RPMI7951 (cell line): ENCODE measurements around the gene FNDC1. TPM values are rescaled to one million over a fixed set of nuclear protein-coding genes. Genes with fewer than 3 reads are reported as not detected.

Experiments
- DNase-seq: peaks from one replicate; pipeline ENCODE4 v3.0.0-alpha.2; 2012; ENCODE audit warnings: low read depth
- total RNA-seq: library from RNA; depleted of rRNA; stranded (reverse); fragments of >200 nt; shearing (Covaris generic); gene quantifications from 2 replicates; pipeline ENCODE4 v1.2.3, GENCODE V29; 2014

Gene FNDC1
- total RNA-seq, 1 experiment from 2014 or later: not detected

DNA sequence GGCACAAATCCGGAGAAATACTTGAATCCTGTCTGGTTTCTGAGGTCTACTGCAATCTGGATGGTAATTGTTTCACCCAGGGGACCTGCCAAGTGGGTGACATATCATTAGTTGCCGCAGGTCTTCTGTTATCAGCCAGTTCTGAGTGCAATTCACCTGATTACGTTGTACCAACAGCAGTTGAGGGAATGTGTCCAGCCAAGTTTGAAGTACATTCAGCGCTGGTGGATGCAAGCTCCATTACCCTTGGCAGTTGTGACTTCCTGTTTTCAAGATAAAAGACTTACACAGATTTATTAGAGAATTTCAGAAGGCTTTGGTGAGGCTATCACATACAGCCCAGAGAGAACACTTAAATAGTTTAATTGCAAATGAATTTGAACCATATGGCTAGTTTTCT is 42.8 kb downstream of the FNDC1 start:
- DNase-seq: no peak

DNA sequence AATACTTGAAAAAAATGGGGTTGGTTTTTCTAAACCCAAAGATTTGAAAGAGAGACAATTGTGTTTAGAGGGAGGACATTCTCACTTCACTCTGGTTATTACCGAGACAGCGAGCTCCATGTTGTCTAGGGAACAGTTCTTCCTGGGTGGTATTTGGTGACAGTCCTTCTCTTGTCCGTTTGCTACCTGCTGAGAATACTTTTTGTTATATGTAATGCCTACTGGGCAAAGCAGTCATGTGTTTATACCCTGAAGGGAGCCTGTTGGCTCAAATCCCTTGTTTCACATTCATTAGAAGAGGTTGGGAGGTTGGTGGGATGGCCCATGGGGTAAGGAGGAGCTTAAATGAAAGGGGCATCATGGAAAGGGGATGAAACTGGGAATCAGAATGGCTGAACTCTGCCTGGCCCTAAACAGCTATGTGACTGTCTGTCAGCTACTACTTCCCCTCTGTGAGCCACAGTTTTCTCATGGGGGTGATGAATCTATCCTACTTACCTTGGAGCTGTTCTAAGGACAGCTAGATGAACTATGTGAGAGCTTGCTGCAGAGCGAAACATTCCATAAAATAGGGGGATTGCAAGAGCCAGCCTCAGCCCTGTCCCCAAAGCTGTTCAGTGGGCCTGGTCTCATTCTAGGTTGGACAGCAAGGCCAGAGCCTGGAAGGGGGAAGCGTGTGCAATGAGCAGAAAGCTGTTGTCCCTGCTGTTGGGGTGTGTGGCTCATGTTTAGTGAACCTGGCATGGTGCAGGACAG is 43.5 kb downstream of the FNDC1 start:
- no peak for DNase-seq

DNA sequence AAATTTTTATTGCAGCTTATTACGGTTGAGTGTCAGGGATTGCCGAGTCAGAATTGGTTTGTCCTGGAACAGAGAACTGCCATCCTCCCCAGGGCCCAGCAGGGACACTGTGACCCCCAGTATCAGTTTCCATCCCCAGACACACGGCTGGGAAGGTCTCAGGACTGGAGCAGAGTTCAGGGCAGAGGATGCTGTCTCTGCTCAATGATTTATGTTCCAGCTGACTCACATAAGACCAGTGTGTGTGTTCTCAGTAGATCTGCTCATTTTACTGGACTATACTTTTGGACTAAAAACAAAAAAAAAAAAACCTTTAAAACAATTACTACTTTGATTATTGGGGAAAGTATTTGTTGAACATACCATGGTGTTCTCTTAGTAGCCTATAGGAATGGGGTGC is 44.2 kb downstream of the FNDC1 start:
- DNase-seq: peak; percentile 28

DNA sequence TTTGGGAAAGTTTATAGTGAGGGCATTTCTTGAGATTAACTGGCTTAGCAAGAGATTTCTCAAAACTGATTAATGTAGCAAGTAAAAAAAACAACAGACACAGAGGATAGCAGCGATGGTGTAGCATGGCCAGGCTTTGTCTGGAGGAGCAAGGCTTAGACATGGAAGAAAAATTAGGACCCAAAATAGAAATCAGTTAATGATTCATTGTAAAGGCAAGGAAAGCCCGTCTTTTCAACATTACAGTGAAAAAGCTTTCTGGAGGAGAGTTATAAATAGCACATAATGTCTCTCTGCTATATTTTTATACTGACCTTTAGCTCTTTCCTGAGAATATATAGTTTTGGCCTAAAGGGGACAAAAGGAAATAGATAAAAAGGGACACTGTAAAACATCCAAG is 45.1 kb downstream of the FNDC1 start:
- DNase-seq: no peak

DNA sequence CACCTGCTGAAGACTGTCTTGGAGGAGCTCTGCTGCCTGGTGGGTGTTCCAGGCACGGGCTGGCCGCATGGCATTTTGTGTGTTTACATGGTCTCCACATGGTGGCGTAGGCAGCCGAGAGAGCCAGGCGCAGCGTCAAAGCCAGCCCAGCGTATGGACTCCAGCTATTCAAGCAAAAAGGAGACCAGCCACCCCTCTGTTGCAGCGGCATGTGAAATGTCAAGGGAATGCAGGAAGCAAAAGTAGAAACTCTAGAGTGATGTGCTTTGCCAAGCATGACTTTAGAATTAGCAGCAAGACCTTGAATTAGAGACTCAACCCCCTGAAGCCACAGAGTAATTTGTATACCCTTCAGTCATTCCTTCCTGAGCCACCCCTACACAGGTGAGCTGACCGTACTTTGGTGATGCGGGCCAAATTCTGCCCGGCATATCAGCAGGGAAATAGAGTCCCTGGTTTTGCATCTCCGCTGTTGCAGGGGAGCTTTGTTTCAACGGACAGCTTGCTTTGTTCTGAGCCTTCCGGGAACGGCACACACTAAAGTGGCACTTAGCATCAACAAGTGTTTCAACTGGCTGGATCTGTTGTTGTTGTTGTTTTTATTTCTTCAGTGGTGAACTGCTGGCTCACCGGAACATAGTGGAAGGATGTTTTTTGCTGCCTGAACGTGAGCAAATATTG is 48.5 kb downstream of the FNDC1 start:
- DNase-seq: peak; percentile 37

DNA sequence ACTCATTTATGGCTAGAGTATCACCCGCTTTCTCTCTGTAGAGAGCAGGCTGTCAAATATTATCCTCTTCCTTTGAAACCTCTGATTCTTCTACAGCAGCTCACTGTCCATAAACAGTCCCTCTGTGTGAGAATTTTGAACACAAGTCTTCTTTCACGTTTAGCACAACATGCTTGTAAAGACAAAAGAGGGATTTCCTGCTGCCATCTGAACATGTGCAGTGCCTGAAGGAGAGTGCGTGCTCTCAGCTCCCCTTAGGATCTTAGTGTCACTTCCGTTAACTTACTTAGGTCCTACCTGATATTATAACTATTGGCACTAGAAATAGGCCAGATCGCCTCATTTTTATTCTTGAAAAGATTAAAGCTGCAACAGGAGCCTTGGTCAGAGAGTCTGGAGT is 50.9 kb downstream of the FNDC1 start:
- no peak for DNase-seq

DNA sequence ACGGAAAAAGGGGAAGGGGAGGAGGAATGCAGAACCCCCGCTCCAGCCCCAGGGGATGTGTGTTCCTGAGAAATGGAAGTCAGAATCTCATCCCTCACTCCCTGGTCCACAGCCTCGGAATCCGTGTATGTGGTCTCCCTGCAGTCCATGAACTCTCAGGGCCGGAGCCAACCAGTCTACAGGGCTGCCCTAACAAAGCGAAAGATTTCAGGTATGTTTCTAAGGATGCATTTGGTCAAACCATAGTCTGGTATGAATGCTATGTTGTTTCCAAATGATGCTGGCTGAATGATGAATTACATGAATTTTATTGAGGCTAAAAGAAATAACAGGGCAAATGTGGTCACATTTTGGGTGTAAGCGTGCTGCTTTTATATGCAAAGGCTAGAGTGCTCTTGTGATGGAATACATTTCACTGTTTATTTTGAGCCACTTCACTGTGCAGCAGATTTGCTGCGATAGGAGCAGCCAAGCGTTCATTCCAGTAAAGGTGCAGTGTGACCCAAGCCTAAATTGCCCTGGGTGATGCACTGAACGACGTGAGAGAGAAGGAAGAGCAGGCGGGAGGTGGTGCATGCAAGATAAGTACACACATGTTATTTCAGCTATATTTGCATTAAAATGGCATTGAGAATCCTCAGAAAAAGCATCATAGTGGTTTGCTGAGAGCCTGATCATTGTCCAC is 52.4 kb downstream of the FNDC1 start:
- DNase-seq: no peak

DNA sequence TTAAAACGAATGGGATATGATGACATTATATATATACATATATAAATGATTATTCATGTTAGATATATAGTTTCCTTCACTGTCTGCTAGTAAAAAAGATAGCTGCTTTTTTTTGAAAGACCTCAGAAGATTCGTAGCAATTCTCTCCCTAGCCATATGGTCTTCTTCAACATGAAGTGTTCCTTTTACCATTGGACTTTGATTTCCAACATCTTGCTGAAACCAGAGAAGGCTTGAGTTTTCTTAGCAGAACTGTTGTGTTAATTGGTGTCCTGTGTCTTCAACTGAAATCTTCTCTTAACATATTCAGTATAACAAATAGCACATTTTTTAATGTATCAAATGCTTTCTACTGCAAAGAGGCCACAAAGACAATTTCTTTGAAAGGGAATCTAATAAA is 55.3 kb downstream of the FNDC1 start:
- no peak for DNase-seq

DNA sequence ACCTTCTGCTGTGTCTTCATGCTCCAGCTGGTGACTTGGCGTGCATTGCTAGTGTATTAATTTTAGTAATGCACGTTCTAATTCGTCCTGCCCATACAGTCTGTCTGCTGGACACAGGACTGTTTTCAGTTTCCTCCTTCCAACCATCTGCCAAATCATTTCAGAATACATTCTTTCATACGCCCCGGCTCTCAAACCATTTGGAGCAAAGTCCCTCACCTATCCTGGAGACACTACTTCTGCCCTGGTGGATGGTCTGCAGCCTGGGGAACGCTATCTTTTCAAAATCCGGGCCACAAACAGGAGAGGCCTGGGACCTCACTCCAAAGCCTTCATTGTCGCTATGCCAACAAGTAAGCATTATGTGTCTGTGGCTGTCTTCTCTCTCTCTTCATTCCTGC is 60.5 kb downstream of the FNDC1 start:
- DNase-seq: no peak

DNA sequence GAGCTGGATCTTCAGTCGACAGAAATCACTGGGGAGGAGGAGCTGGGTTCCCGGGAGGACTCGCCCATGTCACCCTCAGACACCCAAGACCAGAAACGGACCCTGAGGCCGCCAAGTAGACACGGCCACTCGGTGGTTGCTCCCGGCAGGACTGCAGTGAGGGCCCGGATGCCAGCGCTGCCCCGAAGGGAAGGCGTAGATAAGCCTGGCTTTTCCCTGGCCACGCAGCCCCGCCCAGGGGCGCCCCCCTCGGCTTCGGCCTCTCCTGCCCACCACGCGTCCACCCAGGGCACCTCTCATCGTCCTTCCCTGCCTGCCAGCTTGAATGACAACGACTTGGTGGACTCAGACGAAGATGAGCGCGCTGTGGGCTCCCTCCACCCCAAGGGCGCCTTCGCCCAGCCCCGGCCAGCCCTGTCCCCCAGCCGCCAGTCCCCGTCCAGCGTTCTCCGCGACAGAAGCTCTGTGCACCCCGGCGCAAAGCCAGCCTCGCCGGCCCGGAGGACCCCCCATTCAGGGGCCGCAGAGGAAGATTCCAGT is 63.0 kb downstream of the FNDC1 start:
- no peak for DNase-seq

DNA sequence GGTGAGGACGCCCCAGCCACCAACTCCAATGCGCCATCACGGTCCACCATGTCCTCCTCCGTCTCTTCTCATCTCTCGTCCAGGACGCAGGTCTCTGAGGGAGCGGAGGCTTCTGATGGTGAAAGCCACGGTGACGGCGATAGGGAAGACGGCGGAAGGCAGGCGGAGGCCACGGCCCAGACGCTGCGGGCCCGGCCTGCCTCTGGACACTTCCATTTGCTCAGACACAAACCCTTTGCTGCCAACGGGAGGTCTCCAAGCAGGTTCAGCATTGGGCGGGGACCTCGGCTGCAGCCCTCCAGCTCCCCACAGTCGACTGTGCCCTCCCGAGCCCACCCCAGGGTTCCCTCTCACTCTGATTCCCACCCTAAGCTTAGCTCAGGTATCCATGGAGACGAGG is 63.6 kb downstream of the FNDC1 start:
- DNase-seq: no peak

DNA sequence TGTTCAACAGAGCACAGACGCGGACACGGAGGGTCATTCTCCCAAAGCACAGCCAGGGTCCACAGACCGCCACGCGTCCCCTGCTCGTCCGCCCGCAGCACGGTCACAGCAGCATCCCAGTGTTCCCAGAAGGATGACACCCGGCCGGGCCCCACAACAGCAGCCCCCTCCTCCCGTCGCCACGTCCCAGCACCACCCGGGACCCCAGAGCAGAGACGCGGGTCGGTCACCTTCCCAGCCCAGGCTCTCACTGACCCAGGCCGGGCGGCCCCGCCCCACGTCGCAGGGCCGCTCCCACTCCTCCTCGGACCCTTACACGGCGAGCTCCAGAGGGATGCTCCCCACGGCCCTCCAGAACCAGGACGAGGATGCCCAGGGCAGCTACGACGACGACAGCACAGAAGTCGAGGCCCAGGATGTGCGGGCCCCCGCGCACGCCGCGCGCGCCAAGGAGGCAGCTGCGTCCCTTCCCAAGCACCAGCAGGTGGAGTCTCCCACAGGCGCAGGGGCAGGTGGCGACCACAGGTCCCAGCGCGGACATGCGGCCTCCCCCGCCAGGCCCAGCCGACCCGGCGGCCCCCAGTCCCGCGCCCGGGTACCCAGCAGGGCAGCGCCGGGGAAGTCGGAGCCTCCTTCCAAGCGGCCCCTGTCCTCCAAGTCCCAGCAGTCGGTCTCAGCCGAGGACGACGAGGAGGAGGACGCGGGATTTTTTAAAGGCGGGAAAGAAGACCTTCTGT is 64.3 kb downstream of the FNDC1 start:
- no peak for DNase-seq

DNA sequence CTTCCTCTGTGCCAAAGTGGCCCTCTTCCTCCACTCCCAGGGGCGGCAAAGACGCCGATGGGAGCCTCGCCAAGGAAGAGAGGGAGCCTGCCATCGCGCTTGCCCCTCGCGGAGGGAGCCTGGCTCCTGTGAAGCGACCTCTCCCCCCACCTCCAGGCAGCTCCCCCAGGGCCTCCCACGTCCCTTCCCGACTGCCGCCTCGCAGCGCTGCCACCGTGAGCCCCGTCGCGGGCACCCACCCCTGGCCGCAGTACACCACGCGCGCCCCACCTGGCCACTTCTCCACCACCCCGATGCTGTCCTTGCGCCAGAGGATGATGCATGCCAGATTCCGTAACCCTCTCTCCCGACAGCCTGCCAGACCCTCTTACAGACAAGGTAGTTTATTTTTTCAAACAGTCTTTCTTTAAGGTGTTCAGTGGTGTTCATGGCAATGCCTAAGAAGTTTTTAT is 64.9 kb downstream of the FNDC1 start:
- no peak for DNase-seq

DNA sequence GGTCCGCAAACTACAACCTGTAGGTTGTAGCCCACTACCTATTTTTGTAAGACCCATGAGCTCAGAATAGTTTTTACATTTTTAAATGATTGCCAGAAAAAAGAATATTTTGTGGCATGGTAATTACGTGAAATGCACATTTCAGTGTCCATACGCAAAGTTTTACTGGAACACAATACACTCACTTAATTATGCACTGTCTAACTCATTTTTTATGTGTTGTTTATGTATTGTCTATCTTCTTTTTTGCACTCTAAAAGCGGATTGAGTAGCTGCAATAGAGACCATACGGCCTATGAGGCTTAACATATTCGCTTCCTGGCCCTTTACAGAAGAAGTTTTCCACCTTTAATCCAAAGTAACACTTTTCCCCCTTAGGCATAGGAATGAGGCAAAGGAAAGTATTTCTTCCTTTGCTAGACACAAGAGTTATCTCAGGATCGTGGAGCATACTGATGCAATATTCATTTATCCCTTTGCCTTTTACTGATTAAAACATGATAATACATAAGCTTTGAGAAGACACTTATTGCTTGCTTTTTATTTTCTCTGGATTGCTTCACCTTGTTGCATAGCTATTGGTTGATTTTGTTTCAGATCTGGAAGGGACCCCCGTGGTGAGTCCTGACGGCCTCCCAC is 69.8 kb downstream of the FNDC1 start:
- no peak for DNase-seq

DNA sequence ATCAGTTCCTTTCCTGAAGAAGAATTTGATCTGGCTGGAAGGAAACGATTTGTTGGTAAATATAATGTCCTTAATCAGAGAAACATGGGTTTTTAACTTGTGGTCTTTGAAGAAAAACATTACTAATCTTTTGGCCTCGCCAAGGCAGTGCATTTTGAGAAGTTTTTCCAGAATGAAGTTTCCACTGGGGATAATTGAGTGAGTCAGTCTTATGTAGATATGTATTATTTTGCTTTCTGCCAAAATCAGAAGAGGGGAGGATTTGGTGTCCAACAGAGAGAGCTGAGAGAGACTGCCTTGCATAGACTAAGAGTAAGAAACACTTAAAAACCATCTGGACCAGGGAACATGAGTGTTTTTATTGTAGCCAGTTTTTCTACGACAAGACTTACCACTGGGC is 79.9 kb downstream of the FNDC1 start:
- no peak for DNase-seq

DNA sequence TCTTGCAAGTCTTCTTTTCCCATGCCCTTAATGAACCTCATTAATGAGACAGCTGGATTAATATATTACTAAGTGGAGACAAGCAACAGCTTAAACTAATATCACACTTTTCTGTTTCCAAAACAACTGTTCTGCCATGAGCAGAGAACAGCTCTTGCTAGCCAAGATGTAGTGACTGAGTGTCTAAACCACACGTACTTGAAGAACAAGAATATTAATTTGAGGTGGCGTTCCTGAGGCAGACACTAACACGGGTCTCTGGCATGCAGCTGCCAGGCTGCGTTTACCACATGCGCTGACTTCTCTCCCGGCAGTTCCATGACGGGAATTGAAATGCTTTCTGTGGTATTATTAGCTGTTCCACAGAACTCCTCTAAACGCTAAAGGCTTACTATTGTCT is 80.6 kb downstream of the FNDC1 start:
- no peak for DNase-seq

DNA sequence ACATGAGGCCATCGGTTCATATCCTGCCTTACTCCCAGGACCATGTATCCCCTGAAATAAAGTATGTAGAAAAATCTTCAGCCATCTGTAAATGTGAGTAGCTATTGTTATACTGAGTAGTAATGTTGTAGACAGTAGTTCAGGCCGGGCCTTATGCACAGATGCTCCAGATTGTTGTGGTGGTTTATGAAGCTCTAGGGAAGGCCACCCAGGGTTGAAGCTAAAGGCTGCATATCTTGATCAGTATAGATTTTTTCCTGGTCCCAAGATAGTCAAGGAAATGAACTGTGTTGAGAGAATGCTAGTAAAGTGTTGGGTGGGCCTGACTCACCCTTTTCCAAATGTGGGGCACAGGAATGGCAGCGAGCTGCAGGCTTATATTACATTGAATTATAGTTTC is 81.4 kb downstream of the FNDC1 start:
- DNase-seq: no peak

DNA sequence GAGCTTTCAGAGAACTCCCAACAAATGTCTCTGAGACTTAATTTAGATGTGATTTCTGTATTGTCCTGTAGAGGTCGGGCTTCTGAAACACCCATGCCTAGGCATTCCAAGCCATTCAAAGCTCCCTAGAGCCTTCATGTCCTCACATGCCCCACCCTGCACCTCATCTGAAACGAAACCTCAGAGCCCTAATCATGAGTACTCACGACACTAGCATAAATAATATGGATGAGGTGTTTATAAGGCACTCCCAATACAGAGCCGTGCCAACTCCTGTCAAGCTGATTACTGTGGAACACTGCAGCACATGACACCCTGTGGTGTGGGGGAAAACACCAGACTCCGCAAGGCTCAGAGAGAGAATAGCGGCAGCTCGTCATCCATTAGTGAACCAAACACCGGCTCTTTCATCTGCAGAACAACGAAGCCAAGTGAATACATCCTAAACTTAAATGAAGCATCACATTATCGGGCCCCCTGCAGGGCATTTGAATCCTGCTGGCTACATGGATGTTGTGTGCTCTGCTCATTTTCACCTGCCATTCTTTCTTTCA is 83.8 kb downstream of the FNDC1 start:
- peak; percentile 72 for DNase-seq

DNA sequence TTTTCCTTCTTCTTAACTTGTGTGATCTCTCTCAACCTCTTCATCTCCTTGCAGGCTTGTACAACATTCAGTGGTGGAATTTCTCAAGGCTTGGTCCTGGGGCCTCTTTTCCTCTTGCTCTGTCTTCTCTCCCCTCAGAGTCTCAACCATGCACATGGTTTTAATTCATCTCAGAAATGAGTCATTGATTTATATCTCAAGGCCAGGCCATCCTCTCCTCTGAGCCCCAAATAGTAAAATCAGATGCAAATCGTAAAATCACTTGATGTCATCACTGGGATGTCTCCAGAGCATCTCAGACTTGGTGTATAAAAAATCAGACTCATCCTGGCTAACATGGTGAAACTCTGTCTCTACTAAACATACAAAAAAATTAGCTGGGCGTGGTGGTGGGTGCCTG is 85.0 kb downstream of the FNDC1 start:
- peak; percentile 60 for DNase-seq

DNA sequence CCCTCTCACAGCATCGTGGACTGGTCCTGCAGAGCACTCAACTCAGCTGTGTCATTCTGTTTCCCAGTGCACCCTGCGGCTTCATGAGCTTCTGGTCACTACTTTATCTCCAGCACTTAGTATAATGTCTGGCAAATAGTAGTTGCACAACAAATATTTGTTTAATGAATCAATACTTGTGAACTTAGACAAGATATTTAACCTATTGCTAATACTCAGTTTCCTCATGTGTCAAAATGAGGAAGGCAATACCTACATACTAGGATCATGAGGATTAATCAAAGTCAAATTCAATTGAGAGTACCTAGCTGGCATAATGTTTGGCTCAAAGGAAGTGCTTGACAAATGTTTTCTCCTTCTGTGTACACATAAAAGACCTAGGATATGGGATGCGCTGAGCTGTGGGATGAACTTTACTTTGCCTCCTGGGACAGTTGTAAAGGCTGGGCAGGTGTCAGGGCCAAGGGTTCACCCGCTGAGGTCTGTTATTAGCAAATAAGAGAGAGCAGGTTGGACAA is 86.3 kb downstream of the FNDC1 start:
- DNase-seq: no peak

DNA sequence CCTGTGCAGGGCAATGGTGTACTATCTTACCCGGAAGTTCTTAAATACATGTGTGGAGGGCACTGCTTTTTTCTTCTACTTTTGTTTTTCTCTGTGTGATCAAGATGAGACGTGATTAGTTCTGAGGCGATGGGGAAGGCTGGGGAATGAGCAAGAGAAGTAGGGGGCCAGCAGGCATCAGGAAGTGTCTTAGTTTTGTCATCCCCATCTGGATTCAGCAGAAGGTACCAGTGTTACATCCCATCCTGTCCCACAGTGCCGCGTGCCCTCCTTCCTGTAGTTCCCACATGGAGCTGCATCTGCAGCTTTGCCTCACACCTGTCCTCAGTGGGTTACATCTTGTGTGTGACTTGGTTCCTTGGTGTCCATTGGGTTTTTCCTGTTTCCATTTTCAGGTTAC is 86.9 kb downstream of the FNDC1 start:
- DNase-seq: no peak
